COR-L47 (cell line): ENCODE measurements around the gene SEMA4B.
"Not testable (repeated sequence)": the region's sequence is repeated elsewhere in the genome, so short reads cannot be mapped to it uniquely, and the experiment has no call there.

Experiments used
- DNase-seq: peaks from one replicate; lab custom pipeline; 2025; lab: John Stamatoyannopoulos, UW

SEMA4B gene

GRCh38 chr15:90201130-90201943 lies at the start of gene SEMA4B:
TSS of gene SEMA4B (plus strand) at chr15:90201330. CDS start at chr15:90201579, 249 bp downstream.
- DNase-seq, result peak; percentile 46

- no peak for DNase-seq
These were observed 49.0 kb upstream of the SEMA4B start for GRCh38 chr15:90151989-90152645.

GRCh38 chr15:90153658-90154057 lies 47.5 kb upstream of the SEMA4B start:
- DNase-seq, result no peak

- no peak for DNase-seq
These were observed 46.9 kb upstream of the SEMA4B start for GRCh38 chr15:90154246-90154645.

GRCh38 chr15:90154861-90155626 lies 46.1 kb upstream of the SEMA4B start:
- DNase-seq, result no peak

GRCh38 chr15:90159213-90159612 lies 41.9 kb upstream of the SEMA4B start:
- DNase-seq, result no peak

- peak; percentile 87 for DNase-seq
These were observed 40.1 kb upstream of the SEMA4B start for GRCh38 chr15:90160781-90161727.

GRCh38 chr15:90161950-90162361 lies 39.2 kb upstream of the SEMA4B start:
- DNase-seq, result no peak

- DNase-seq, result no peak
These were observed 38.2 kb upstream of the SEMA4B start for GRCh38 chr15:90162956-90163355.

- not testable (repeated sequence) for DNase-seq
These were observed 36.9 kb upstream of the SEMA4B start for GRCh38 chr15:90164239-90164638.

GRCh38 chr15:90165157-90165556 lies 36.0 kb upstream of the SEMA4B start:
- DNase-seq, result no peak

- DNase-seq, result peak; percentile 55
These were observed 35.3 kb upstream of the SEMA4B start for GRCh38 chr15:90165659-90166489.

- no peak for DNase-seq
These were observed 34.0 kb upstream of the SEMA4B start for GRCh38 chr15:90167121-90167520.

GRCh38 chr15:90171623-90172022 lies 29.5 kb upstream of the SEMA4B start:
- DNase-seq, result no peak

- no peak for DNase-seq
These were observed 27.8 kb upstream of the SEMA4B start for GRCh38 chr15:90173372-90173771.

GRCh38 chr15:90174140-90174875 lies 26.8 kb upstream of the SEMA4B start:
- DNase-seq, result peak; percentile 41

- DNase-seq, result no peak
These were observed 24.1 kb upstream of the SEMA4B start for GRCh38 chr15:90177012-90177411.

- DNase-seq, result no peak
These were observed 22.4 kb upstream of the SEMA4B start for GRCh38 chr15:90178468-90179435.

- no peak for DNase-seq
These were observed 19.4 kb upstream of the SEMA4B start for GRCh38 chr15:90181776-90182175.
